ENCODE measurements around the gene KLHL29.

GRCh38 chr2:23569761-23570365 lies 184.9 kb downstream of the KLHL29 start:
- no peak for TF ChIP-seq CTCF (IDR thresholded peaks at IDR 0.05)
- TF ChIP-seq EZH2 (IDR thresholded peaks at IDR 0.05; ENCODE audit: borderline replicate concordance, insufficient read depth, low read depth, low read length, poor library complexity, severe bottlenecking): no peak

Data from B cell (primary cell).